Fibroblast of skin of right biceps (primary cell): Measurements from ENCODE around the gene NEURL1.
"Not testable (repeated sequence)": the region's sequence is repeated elsewhere in the genome, so short reads cannot be mapped to it uniquely, and the experiment has no call there.

Source experiments
- DNase-seq: peaks from one replicate; pipeline ENCODE4 v3.0.0-alpha.2; 2013

The NEURL1 gene

GRCh38 chr10:103495321-103495720 lies 1.8 kb downstream of the NEURL1 start:
- DNase-seq = no peak

- no peak for DNase-seq
These were observed 3.8 kb downstream of the NEURL1 start for GRCh38 chr10:103497161-103497915.

- no peak for DNase-seq
These were observed 5.6 kb downstream of the NEURL1 start for GRCh38 chr10:103498936-103499638.

- DNase-seq = peak; percentile 28
These were observed 6.4 kb downstream of the NEURL1 start for GRCh38 chr10:103499881-103500280.

GRCh38 chr10:103500481-103500880 lies 7.0 kb downstream of the NEURL1 start:
- no peak for DNase-seq

- no peak for DNase-seq
These were observed 7.7 kb downstream of the NEURL1 start for GRCh38 chr10:103501186-103501585.

GRCh38 chr10:103502849-103503660 lies 9.6 kb downstream of the NEURL1 start:
- DNase-seq = no peak

GRCh38 chr10:103503777-103504176 lies 10.3 kb downstream of the NEURL1 start:
- DNase-seq = not testable (repeated sequence)

GRCh38 chr10:103504181-103504783 lies 10.8 kb downstream of the NEURL1 start:
- DNase-seq = peak; percentile 89

- no peak for DNase-seq
These were observed 12.6 kb downstream of the NEURL1 start for GRCh38 chr10:103506061-103506460.

GRCh38 chr10:103507235-103508191 lies 14.0 kb downstream of the NEURL1 start:
- DNase-seq = no peak

GRCh38 chr10:103510046-103510685 lies 16.7 kb downstream of the NEURL1 start:
- no peak for DNase-seq

- DNase-seq = no peak
These were observed 17.6 kb downstream of the NEURL1 start for GRCh38 chr10:103510791-103511752.

- no peak for DNase-seq
These were observed 18.7 kb downstream of the NEURL1 start for GRCh38 chr10:103512166-103512565.

GRCh38 chr10:103512591-103513379 lies 19.3 kb downstream of the NEURL1 start:
- DNase-seq = no peak

GRCh38 chr10:103513380-103514060 lies 20.0 kb downstream of the NEURL1 start:
- DNase-seq = no peak

- no peak for DNase-seq
These were observed 20.7 kb downstream of the NEURL1 start for GRCh38 chr10:103514244-103514643.

GRCh38 chr10:103517234-103518085 lies 24.0 kb downstream of the NEURL1 start:
- DNase-seq = no peak
